Measurements from ENCODE around the gene KRTAP2-3. TPM values are rescaled to one million over a fixed set of nuclear protein-coding genes. Genes with fewer than 3 reads are reported as not detected.
"Not testable (repeated sequence)": the region's sequence is repeated elsewhere in the genome, so short reads cannot be mapped to it uniquely, and the experiment has no call there.

The KRTAP2-3 gene
- polyA plus RNA-seq, 1 donor from 2014 or later = not detected

DNA sequence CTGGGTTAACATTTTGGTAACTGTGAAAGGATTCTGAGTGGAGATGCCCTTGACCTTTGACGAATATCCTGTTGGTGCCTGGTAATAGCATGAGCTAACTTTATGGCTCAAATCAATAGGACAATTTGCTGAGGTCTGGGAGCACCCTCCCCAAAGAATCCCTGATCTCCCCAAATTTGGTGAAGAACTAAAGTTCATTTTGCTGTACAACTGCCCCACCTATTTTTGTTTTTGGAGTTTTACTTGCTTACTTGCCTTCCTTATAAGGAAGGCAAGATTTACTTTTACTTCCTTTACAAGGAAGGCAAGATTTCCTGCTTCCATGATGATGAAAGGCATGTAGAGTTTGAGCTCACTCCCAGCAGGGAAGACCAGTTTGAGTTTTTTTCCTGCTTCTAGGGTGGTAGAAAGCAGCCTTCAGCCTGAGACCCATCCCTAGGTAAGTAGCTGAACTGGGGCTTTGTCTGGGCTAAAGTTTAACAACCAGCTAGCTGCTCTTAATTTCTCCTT, 48.1 kb upstream of the KRTAP2-3 start:
- Histone ChIP-seq H3K79me2 (replicated peaks; ENCODE audit: insufficient read depth, low read length) (no peaks in the 10 kb centered on the region), H3K9me2 (ENCODE audit: insufficient read depth, low read length) (no peaks in the 10 kb centered on the region), H3K9me3 (ENCODE audit: low read length) (no peaks in the 10 kb centered on the region), H3F3A (ENCODE audit: insufficient read depth, low read length, poor library complexity, severe bottlenecking) (no peaks in the 10 kb centered on the region), H3K36me3 (ENCODE audit: insufficient read depth, low read length) (no peaks in the 10 kb centered on the region), H3K27ac (ENCODE audit: low read length) (no peak overlapping the region), H3K4me2 (ENCODE audit: low read length) (no peak overlapping the region), H2AFZ (ENCODE audit: low read depth, low read length) (no peak overlapping the region), H3K4me3 (ENCODE audit: low read length) (no peak overlapping the region), H4K20me1 (ENCODE audit: insufficient read depth) (no peaks in the 10 kb centered on the region), H3K27me3 (ENCODE audit: insufficient read depth, low read depth, low read length) (no peaks in the 10 kb centered on the region), H3K9ac (ENCODE audit: low read length) (no peak overlapping the region)
- TF ChIP-seq, protein P1, sequence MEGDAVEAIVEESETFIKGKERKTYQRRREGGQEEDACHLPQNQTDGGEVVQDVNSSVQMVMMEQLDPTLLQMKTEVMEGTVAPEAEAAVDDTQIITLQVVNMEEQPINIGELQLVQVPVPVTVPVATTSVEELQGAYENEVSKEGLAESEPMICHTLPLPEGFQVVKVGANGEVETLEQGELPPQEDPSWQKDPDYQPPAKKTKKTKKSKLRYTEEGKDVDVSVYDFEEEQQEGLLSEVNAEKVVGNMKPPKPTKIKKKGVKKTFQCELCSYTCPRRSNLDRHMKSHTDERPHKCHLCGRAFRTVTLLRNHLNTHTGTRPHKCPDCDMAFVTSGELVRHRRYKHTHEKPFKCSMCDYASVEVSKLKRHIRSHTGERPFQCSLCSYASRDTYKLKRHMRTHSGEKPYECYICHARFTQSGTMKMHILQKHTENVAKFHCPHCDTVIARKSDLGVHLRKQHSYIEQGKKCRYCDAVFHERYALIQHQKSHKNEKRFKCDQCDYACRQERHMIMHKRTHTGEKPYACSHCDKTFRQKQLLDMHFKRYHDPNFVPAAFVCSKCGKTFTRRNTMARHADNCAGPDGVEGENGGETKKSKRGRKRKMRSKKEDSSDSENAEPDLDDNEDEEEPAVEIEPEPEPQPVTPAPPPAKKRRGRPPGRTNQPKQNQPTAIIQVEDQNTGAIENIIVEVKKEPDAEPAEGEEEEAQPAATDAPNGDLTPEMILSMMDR (IDR thresholded peaks at IDR 0.05; ENCODE audit: poor library complexity, severe bottlenecking) = no peak
- TF ChIP-seq TAF1 (IDR thresholded peaks at IDR 0.05; ENCODE audit: low read depth) (no peak), EP300 (conservative IDR thresholded peaks at IDR 0.05; ENCODE audit: poor library complexity, severe bottlenecking) (no peak), SMC3 (conservative IDR thresholded peaks at IDR 0.05; ENCODE audit: poor library complexity) (no peak), MXI1 (conservative IDR thresholded peaks at IDR 0.05; ENCODE audit: poor library complexity, severe bottlenecking) (no peak), POLR2AphosphoS5 (IDR thresholded peaks at IDR 0.05) (no peak), RAD21 (conservative IDR thresholded peaks at IDR 0.05) (no peak)
- TF ChIP-seq, protein P2, sequence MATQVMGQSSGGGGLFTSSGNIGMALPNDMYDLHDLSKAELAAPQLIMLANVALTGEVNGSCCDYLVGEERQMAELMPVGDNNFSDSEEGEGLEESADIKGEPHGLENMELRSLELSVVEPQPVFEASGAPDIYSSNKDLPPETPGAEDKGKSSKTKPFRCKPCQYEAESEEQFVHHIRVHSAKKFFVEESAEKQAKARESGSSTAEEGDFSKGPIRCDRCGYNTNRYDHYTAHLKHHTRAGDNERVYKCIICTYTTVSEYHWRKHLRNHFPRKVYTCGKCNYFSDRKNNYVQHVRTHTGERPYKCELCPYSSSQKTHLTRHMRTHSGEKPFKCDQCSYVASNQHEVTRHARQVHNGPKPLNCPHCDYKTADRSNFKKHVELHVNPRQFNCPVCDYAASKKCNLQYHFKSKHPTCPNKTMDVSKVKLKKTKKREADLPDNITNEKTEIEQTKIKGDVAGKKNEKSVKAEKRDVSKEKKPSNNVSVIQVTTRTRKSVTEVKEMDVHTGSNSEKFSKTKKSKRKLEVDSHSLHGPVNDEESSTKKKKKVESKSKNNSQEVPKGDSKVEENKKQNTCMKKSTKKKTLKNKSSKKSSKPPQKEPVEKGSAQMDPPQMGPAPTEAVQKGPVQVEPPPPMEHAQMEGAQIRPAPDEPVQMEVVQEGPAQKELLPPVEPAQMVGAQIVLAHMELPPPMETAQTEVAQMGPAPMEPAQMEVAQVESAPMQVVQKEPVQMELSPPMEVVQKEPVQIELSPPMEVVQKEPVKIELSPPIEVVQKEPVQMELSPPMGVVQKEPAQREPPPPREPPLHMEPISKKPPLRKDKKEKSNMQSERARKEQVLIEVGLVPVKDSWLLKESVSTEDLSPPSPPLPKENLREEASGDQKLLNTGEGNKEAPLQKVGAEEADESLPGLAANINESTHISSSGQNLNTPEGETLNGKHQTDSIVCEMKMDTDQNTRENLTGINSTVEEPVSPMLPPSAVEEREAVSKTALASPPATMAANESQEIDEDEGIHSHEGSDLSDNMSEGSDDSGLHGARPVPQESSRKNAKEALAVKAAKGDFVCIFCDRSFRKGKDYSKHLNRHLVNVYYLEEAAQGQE (IDR thresholded peaks at IDR 0.05; ENCODE audit: borderline replicate concordance) = no peak

DNA sequence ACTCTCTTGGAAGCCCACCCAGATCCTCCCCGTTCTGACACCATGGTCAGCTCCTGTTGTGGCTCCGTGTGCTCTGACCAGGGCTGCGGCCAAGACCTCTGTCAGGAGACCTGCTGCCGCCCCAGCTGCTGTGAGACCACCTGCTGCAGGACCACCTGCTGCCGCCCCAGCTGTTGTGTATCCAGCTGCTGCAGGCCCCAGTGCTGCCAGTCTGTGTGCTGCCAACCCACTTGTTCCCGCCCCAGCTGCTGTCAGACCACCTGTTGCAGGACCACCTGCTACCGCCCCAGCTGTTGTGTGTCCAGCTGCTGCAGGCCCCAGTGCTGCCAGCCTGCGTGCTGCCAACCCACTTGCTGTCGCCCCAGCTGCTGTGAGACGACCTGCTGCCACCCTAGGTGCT, 45.4 kb upstream of the KRTAP2-3 start, which contains the start of gene KRTAP4-9:
Gene KRTAP4-9 (plus strand): TSS at position 43 of the 400 bp plus-strand sequence. CDS start 0 bp downstream, at position 43.
- not testable (repeated sequence) for H3K9ac ChIP-seq (ENCODE audit: low read length); H3K27ac ChIP-seq (ENCODE audit: low read length); H3K79me2 ChIP-seq (replicated peaks; ENCODE audit: insufficient read depth, low read length); H3F3A ChIP-seq (ENCODE audit: insufficient read depth, low read length, poor library complexity, severe bottlenecking); H3K4me2 ChIP-seq (ENCODE audit: low read length); H2AFZ ChIP-seq (ENCODE audit: low read depth, low read length); H3K9me2 ChIP-seq (ENCODE audit: insufficient read depth, low read length); H4K20me1 ChIP-seq (ENCODE audit: insufficient read depth); H3K27me3 ChIP-seq (ENCODE audit: insufficient read depth, low read depth, low read length); H3K36me3 ChIP-seq (ENCODE audit: insufficient read depth, low read length); H3K9me3 ChIP-seq (ENCODE audit: low read length); H3K4me3 ChIP-seq (ENCODE audit: low read length)

DNA sequence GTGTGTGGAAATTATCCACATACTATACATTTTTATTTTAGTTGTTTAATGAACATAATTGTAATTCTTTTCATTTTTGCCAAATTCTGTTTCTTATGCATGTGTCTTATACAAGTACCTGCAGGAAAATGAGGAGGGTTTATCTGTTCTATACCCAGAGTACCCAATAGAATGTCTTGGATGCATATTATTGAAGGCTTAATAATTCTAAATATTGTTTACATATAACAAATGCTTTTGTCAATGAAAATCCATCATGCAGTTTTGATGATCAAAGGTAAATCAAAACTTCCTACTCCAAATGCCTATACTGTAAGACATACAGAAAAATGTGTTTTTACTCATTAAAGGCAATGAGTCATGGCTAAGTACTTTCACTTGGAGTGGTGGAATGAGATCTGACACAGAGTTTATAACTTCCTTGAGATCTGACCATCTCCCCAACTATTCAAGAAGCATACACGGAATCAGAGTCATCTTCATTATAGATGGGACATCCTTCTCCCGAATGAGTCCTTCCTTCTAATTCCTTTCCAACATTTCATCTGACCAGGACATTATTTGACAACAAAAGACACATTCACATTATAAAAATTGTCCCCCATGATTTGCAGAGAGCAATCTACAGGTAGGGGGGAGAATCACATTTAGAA, 44.6 kb upstream of the KRTAP2-3 start:
- not testable (repeated sequence) for H3K9me3 ChIP-seq (ENCODE audit: low read length); H3F3A ChIP-seq (ENCODE audit: insufficient read depth, low read length, poor library complexity, severe bottlenecking); H3K4me2 ChIP-seq (ENCODE audit: low read length); H2AFZ ChIP-seq (ENCODE audit: low read depth, low read length); H3K9me2 ChIP-seq (ENCODE audit: insufficient read depth, low read length); H3K4me3 ChIP-seq (ENCODE audit: low read length); H3K27ac ChIP-seq (ENCODE audit: low read length); H3K27me3 ChIP-seq (ENCODE audit: insufficient read depth, low read depth, low read length); H3K9ac ChIP-seq (ENCODE audit: low read length); H4K20me1 ChIP-seq (ENCODE audit: insufficient read depth); H3K79me2 ChIP-seq (replicated peaks; ENCODE audit: insufficient read depth, low read length); H3K36me3 ChIP-seq (ENCODE audit: insufficient read depth, low read length)
